ENCODE measurements around the gene HSDL1. TPM values are rescaled to one million over a fixed set of nuclear protein-coding genes. Genes with fewer than 3 reads are reported as not detected.

The HSDL1 gene
- total and polyA plus RNA-seq, 2 experiments from 2014 or later = 10.8 to 17.0 TPM

DNA sequence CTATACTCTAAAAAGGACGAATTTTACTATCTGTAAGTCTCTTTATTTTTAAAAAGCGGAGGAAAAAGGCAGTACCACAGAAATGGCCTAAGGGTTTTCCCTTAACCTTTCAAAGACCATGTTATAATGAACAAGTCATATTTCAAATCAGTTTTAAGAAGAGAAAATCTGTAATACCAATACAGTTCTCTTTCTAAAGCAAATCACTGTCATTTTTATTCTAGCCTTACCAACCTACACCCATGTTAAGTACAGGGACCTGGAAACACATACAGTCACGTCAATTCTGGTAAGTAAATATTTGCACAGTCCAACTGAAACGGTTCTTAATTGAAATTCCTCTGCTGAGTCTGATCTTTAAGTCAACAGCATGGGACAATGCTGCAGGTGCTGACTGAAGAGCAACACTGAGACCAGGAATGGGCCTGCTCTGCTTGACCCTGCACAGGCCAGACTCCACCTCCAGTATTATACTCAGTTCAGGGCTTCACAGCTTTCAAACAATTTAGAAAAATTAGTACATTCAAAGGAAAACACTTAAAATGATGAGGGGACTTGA, 48.5 kb downstream of the HSDL1 start:
- Histone ChIP-seq H3K4me1 (ENCODE audit: insufficient read depth) (peaks cover 9% of the 10 kb centered on the region), H4K20me1 (ENCODE audit: insufficient read depth) (no peaks in the 10 kb centered on the region), H3K79me2 (ENCODE audit: insufficient read depth) (peaks cover 54% of the 10 kb centered on the region), H3K36me3 (ENCODE audit: low read depth) (peaks cover 48% of the 10 kb centered on the region), H3K4me2 (ENCODE audit: unreplicated experiment) (no peak overlapping the region), H3K9ac (no peak overlapping the region), H3K27ac (no peak overlapping the region), H3K9me2 (ENCODE audit: insufficient read depth) (no peaks in the 10 kb centered on the region), H3K27me3 (replicated peaks; ENCODE audit: insufficient read depth) (no peaks in the 10 kb centered on the region), H3F3A (ENCODE audit: insufficient read depth) (peaks cover 14% of the 10 kb centered on the region; the same call in 1 of the 2 replicates), H3K4me3 (no peak overlapping the region), H2AFZ (no peak overlapping the region), H3K9me3 (ENCODE audit: low read depth) (no peaks in the 10 kb centered on the region)
- 94 to 96% methylated on average over 4 of the region's 4 CpGs for WGBS, 2 experiments (ENCODE audit: low coverage in 1 of 2, low lambda C conversion rate in 2 of 2, missing lambda C conversion rate in 2 of 2)
- DNase-seq = no peak
- in situ Hi-C loops (cut with MboI) = no loop called here
- TF ChIP-seq EZH2 (IDR thresholded peaks at IDR 0.05; ENCODE audit: insufficient read depth, poor library complexity, severe bottlenecking) (no peak), EZH2phosphoT487 (IDR thresholded peaks at IDR 0.05; ENCODE audit: insufficient read depth, low read depth) (no peak)

GRCh38 chr16:84095466-84095865, 49.5 kb downstream of the HSDL1 start:
- no peak overlapping the region for H3K4me2 ChIP-seq (ENCODE audit: unreplicated experiment)
- H2AFZ ChIP-seq = no peak overlapping the region
- no peak for DNase-seq
- H3K4me1 ChIP-seq (ENCODE audit: insufficient read depth) = peaks cover 9% of the 10 kb centered on the region
- peaks cover 45% of the 10 kb centered on the region for H3K36me3 ChIP-seq (ENCODE audit: low read depth)
- no peak overlapping the region for H3K4me3 ChIP-seq
- no peaks in the 10 kb centered on the region for H3K27me3 ChIP-seq (replicated peaks; ENCODE audit: insufficient read depth)
- TF ChIP-seq EZH2phosphoT487 (IDR thresholded peaks at IDR 0.05; ENCODE audit: insufficient read depth, low read depth) (no peak), EZH2 (IDR thresholded peaks at IDR 0.05; ENCODE audit: insufficient read depth, poor library complexity, severe bottlenecking) (no peak)
- H3K79me2 ChIP-seq (ENCODE audit: insufficient read depth) = peaks cover 43% of the 10 kb centered on the region
- WGBS, 2 experiments (ENCODE audit: low coverage in 1 of 2, low lambda C conversion rate in 2 of 2, missing lambda C conversion rate in 2 of 2) = 94% methylated on average over 14 of the region's 14 CpGs
- H3K9ac ChIP-seq = no peak overlapping the region
- no peaks in the 10 kb centered on the region for H3K9me3 ChIP-seq (ENCODE audit: low read depth)
- peaks cover 14% of the 10 kb centered on the region; the same call in 1 of the 2 replicates for H3F3A ChIP-seq (ENCODE audit: insufficient read depth)
- H3K27ac ChIP-seq = no peak overlapping the region
- no peaks in the 10 kb centered on the region for H4K20me1 ChIP-seq (ENCODE audit: insufficient read depth)
- in situ Hi-C loops (cut with MboI) = no loop called here
- no peaks in the 10 kb centered on the region for H3K9me2 ChIP-seq (ENCODE audit: insufficient read depth)

- Histone ChIP-seq H3K4me2 (ENCODE audit: unreplicated experiment) (no peak overlapping the region), H3K9me2 (ENCODE audit: insufficient read depth) (no peaks in the 10 kb centered on the region), H3K9me3 (ENCODE audit: low read depth) (no peaks in the 10 kb centered on the region), H3K4me1 (ENCODE audit: insufficient read depth) (no peaks in the 10 kb centered on the region), H3K79me2 (ENCODE audit: insufficient read depth) (peaks cover 31% of the 10 kb centered on the region), H2AFZ (no peak overlapping the region), H3K4me3 (no peak overlapping the region), H3K9ac (no peak overlapping the region), H3F3A (ENCODE audit: insufficient read depth) (0 out of 2 replicates have a peak, but pooled peaks cover 3% of the 10 kb centered on the region), H3K27ac (no peak overlapping the region), H4K20me1 (ENCODE audit: insufficient read depth) (no peaks in the 10 kb centered on the region), H3K36me3 (ENCODE audit: low read depth) (peaks cover 51% of the 10 kb centered on the region), H3K27me3 (replicated peaks; ENCODE audit: insufficient read depth) (no peaks in the 10 kb centered on the region)
- 97 to 99% methylated on average over 4 of the region's 4 CpGs for WGBS, 2 experiments (ENCODE audit: low coverage in 1 of 2, low lambda C conversion rate in 2 of 2, missing lambda C conversion rate in 2 of 2)
- no peak for DNase-seq
- TF ChIP-seq EZH2 (IDR thresholded peaks at IDR 0.05; ENCODE audit: insufficient read depth, poor library complexity, severe bottlenecking) = no peak
- no peak for TF ChIP-seq EZH2phosphoT487 (IDR thresholded peaks at IDR 0.05; ENCODE audit: insufficient read depth, low read depth)
- in situ Hi-C loops (cut with MboI) = no loop called here
Measured at GRCh38 chr16:84093879-84094270, 51.1 kb downstream of the HSDL1 start.

DNA sequence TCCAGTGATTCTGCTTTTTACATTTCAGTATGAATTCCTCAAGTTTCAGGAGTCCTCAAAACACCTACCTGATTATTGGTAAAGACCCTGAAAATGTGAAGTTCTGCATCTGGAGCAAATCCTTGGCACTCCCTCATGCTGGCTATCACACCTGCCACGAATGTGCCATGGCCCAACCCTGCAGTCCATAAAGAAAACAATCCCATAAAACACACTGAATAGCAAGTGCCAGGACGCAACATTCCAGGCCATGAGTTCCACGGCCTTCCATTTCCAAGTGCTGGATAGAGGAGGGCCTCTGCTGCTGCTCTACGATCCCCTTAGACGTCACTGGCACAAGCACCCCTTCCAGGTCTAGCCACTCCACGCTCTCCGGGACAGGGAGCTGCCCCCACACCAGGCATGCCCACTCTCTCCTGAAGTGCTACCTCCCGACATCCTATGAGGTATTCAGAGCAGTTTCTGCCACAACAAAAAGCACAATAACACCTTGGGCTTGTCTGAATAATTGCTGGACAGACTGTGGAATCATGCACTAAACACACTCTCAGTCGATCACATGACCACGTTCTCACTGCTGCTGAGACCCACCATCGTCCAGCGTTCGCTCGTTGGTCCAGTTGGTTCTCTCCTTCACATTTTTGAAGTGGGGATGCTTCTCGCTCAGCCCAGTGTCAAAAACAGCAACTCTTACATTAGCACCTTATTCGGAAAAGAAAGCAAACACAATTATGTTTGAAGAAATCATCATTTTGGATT, 51.7 kb downstream of the HSDL1 start:
- Histone ChIP-seq H2AFZ (no peak overlapping the region), H4K20me1 (ENCODE audit: insufficient read depth) (no peaks in the 10 kb centered on the region), H3K27ac (no peak overlapping the region), H3F3A (ENCODE audit: insufficient read depth) (no peaks in the 10 kb centered on the region), H3K9ac (no peak overlapping the region), H3K36me3 (ENCODE audit: low read depth) (peaks cover 47% of the 10 kb centered on the region), H3K4me3 (no peak overlapping the region), H3K4me1 (ENCODE audit: insufficient read depth) (no peaks in the 10 kb centered on the region), H3K27me3 (replicated peaks; ENCODE audit: insufficient read depth) (no peaks in the 10 kb centered on the region), H3K9me2 (ENCODE audit: insufficient read depth) (no peaks in the 10 kb centered on the region), H3K79me2 (ENCODE audit: insufficient read depth) (peaks cover 26% of the 10 kb centered on the region), H3K9me3 (ENCODE audit: low read depth) (no peaks in the 10 kb centered on the region), H3K4me2 (ENCODE audit: unreplicated experiment) (no peak overlapping the region)
- WGBS, 2 experiments (ENCODE audit: low coverage in 1 of 2, low lambda C conversion rate in 2 of 2, missing lambda C conversion rate in 2 of 2) = 89 to 91% methylated on average over 16 of the region's 16 CpGs
- in situ Hi-C loops (cut with MboI) = no loop called here
- TF ChIP-seq EZH2 (IDR thresholded peaks at IDR 0.05; ENCODE audit: insufficient read depth, poor library complexity, severe bottlenecking) (no peak), EZH2phosphoT487 (IDR thresholded peaks at IDR 0.05; ENCODE audit: insufficient read depth, low read depth) (no peak)
- DNase-seq = no peak

Data from GM23248 (cell line).